ENCODE measurements around the gene TNMD.
A peak's percentile ranks its signal among the peaks of the same experiment; 100 is the strongest.
"Not testable (repeated sequence)": the region's sequence is repeated elsewhere in the genome, so short reads cannot be mapped to it uniquely, and the experiment has no call there.

Gene TNMD
- 0 reads per million in 4 experiments for total RNA-seq

GRCh38 chrX:100584611-100585010 is at the start of gene TNMD:
Gene TNMD (plus strand): TSS chrX:100584936. CDS start chrX:100585019, 83 bp downstream.
- no peak for DNase-seq

- DNase-seq: not testable (repeated sequence)
Measured at GRCh38 chrX:100565534-100565933, 19.2 kb upstream of the TNMD start.

GRCh38 chrX:100586747-100587146 is 2.0 kb downstream of the TNMD start:
- DNase-seq: no peak

GRCh38 chrX:100587861-100588260 is 3.1 kb downstream of the TNMD start:
- no peak for DNase-seq

GRCh38 chrX:100591256-100592051 is 6.7 kb downstream of the TNMD start:
- DNase-seq: no peak

GRCh38 chrX:100593126-100593525 is 8.4 kb downstream of the TNMD start:
- DNase-seq: no peak

GRCh38 chrX:100593581-100593980 is 8.8 kb downstream of the TNMD start:
- DNase-seq: no peak

GRCh38 chrX:100596601-100597000 is 11.9 kb downstream of the TNMD start:
- no peak for DNase-seq

- DNase-seq: no peak
Measured at GRCh38 chrX:100599456-100599855, 14.7 kb downstream of the TNMD start.

GRCh38 chrX:100600340-100600739 is 15.6 kb downstream of the TNMD start:
- no peak for DNase-seq

GRCh38 chrX:100600758-100601157 is 16.0 kb downstream of the TNMD start:
- no peak for DNase-seq

- no peak for DNase-seq
Measured at GRCh38 chrX:100606753-100607152, 22.0 kb downstream of the TNMD start.

GRCh38 chrX:100609591-100609990 is 24.9 kb downstream of the TNMD start:
- no peak for DNase-seq

- no peak for DNase-seq
Measured at GRCh38 chrX:100611951-100612350, 27.2 kb downstream of the TNMD start.

- DNase-seq: no peak
Measured at GRCh38 chrX:100615005-100615404, 30.3 kb downstream of the TNMD start.

GRCh38 chrX:100623001-100623400 is 38.3 kb downstream of the TNMD start:
- no peak for DNase-seq

GRCh38 chrX:100625985-100626491 is 41.3 kb downstream of the TNMD start:
- DNase-seq: no peak

- no peak for DNase-seq
Measured at GRCh38 chrX:100635040-100635439, 50.3 kb downstream of the TNMD start.

- DNase-seq: no peak
Measured at GRCh38 chrX:100635989-100636320, 51.2 kb downstream of the TNMD start.

- peak; percentile 55 for DNase-seq
Measured at GRCh38 chrX:100636321-100636991, 51.7 kb downstream of the TNMD start, which contains the start of gene TSPAN6. Gene TSPAN6 (minus strand): TSS chrX:100636806. CDS start chrX:100636694, 112 bp downstream.

GRCh38 chrX:100642290-100642689 is 57.6 kb downstream of the TNMD start:
- DNase-seq: no peak

GRCh38 chrX:100643212-100643611 is 58.5 kb downstream of the TNMD start:
- no peak for DNase-seq

GRCh38 chrX:100643956-100644860 is 59.5 kb downstream of the TNMD start, which contains the start of gene SRPX2:
Gene SRPX2 (plus strand): TSS chrX:100644199. CDS start chrX:100646323, 2,124 bp downstream.
- DNase-seq: no peak
